Esophagus muscularis mucosa (tissue), 4 donors: ENCODE results near the gene RTEL1. TPM values are rescaled to one million over a fixed set of nuclear protein-coding genes. Genes with fewer than 3 reads are reported as not detected.
"Not testable (repeated sequence)": the region's sequence is repeated elsewhere in the genome, so short reads cannot be mapped to it uniquely, and the experiment has no call there.

ENCODE experiments used
- DNase-seq: peaks from one replicate; pipeline ENCODE4 v3.0.0-alpha.2; 2017; ENCODE audit errors: extremely low spot score
- H3K27ac ChIP-seq, 4 donors: fragments of 200-600 bp; sonication (generic); replicated peaks in 1 of 4; 1 replicate in 3 of 4; 2 replicates in 1 of 4; pipeline ENCODE4 v1.5.1; 2016 to 2019; ENCODE audit warnings: mild to moderate bottlenecking in 1 of 4
- H3K27me3 ChIP-seq, 4 donors: fragments of 200-600 bp; sonication (generic); one replicate each; pipeline versions ENCODE4 v1.5.1 to v1.6.0; 2016 to 2019
- H3K36me3 ChIP-seq, 4 donors: fragments of 200-600 bp; sonication (generic); one replicate each; pipeline ENCODE4 v1.5.1; 2016 to 2019
- H3K4me1 ChIP-seq, 4 donors: fragments of 200-600 bp; sonication (generic); one replicate each; pipeline ENCODE4 v1.5.1; 2016 to 2019
- H3K4me3 ChIP-seq, 4 donors: fragments of 200-600 bp; sonication (generic); 1 replicate in 2 of 4; 2 replicates in 2 of 4; pipeline ENCODE4 v1.5.1; 2016 to 2019; ENCODE audit warnings: mild to moderate bottlenecking in 4 of 4, moderate library complexity in 1 of 4
- H3K9me3 ChIP-seq, 4 donors: fragments of 200-600 bp; sonication (generic); 1 replicate in 3 of 4; 2 replicates in 1 of 4; pipeline ENCODE4 v1.5.1; 2016 to 2019
- CTCF ChIP-seq, 3 experiments: fragments of 200-600 bp in 2 of 3; fragments of 450-650 bp in 1 of 3; sonication (generic) in 2 of 3; IDR thresholded peaks; one replicate each; pipeline ENCODE4 v1.5.1; 2017 to 2019; ENCODE audit warnings: antibody characterized with exemption in 3 of 3, mild to moderate bottlenecking in 2 of 3, moderate library complexity in 1 of 3
- EP300 ChIP-seq: sonication (generic); formaldehyde crosslinking; IDR thresholded peaks from one replicate; pipeline ENCODE4 v1.6.1; 2017; ENCODE audit warnings: antibody characterized with exemption
- POLR2A ChIP-seq: fragments of 450-650 bp; IDR thresholded peaks from one replicate; pipeline ENCODE4 v1.6.1; 2017; ENCODE audit warnings: antibody characterized with exemption, moderate library complexity, mild to moderate bottlenecking, low read depth
- POLR2AphosphoS5 ChIP-seq, 2 donors: sonication (generic); formaldehyde crosslinking; IDR thresholded peaks; one replicate each; pipeline ENCODE4 v1.6.1; 2017; ENCODE audit warnings: antibody characterized with exemption in 2 of 2
- WGBS: methylation state at CpG from one replicate; pipeline ENCODE4 v1.1.5; 2018; 5-methylcytosine and 5-hydroxymethylcytosine counted together
- intact Hi-C: fragments of 100-400 bp; cut with DNase I; formaldehyde crosslinking; loops from one replicate; pipeline ENCODE4 v1.15.1; 2023
- total RNA-seq, 4 donors: library from RNA; depleted of rRNA; stranded (reverse); fragments of >200 nt; gene quantifications; one replicate each; pipeline versions ENCODE4 v1.1.0 to v1.2.1, GENCODE V29; 2016

The RTEL1 gene
- total RNA-seq, 4 donors from 2014 or later, result 8.4 to 13.4 (median 9.6) TPM

DNA sequence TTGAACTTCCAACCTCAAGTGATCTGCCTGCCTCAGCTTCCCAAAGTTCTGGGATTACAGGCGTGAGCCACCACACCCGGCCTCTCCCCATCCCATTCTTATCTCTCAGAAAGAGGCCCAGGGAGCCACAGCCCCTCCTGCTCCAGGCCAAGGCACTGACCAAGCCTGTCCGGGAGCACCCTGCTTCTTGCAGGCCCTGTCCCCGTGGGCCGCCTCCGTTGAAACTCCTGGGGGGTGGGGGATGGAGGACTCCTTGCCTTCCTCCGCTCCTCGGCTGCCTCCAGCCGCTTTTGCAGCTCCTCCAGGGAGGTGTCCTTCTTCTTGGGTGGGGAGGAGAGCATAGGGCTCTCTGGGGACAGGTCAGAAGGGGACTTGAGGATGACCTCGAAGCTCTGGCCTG is 14.6 kb upstream of the RTEL1 start:
- Histone ChIP-seq H3K36me3 (no peaks in the 10 kb centered on the region), H3K27me3 (no peaks in the 10 kb centered on the region), H3K4me1 (peaks cover 7 to 32% (median 21%) of the 10 kb centered on the region in 4 donors), H3K27ac (no peak overlapping the region), H3K9me3 (no peaks in the 10 kb centered on the region), H3K4me3 (no peak overlapping the region)
- 94% methylated on average over 6 of the region's 10 CpGs for WGBS
- TF ChIP-seq POLR2AphosphoS5 (IDR thresholded peaks at IDR 0.05), result no peak
- DNase-seq, result no peak
- intact Hi-C loops, result no loop called here

GRCh38 chr20:63643946-63644345 is 14.2 kb upstream of the RTEL1 start:
- peaks cover 0 to 3% (median 0%) of the 10 kb centered on the region in 4 donors for H3K36me3 ChIP-seq
- DNase-seq, result no peak
- intact Hi-C loops, result no loop called here
- H3K9me3 ChIP-seq, result no peaks in the 10 kb centered on the region
- TF ChIP-seq POLR2AphosphoS5 (IDR thresholded peaks at IDR 0.05), result no peak
- no peak for TF ChIP-seq EP300
- no peak for TF ChIP-seq CTCF (IDR thresholded peaks at IDR 0.05)
- TF ChIP-seq POLR2A, result no peak
- no peaks in the 10 kb centered on the region for H3K27me3 ChIP-seq
- H3K27ac ChIP-seq, result no peak overlapping the region
- H3K4me1 ChIP-seq, result peaks cover 7 to 28% (median 21%) of the 10 kb centered on the region in 4 donors
- WGBS, result 94% methylated on average over 12 of the region's 15 CpGs
- H3K4me3 ChIP-seq, result no peak overlapping the region

DNA sequence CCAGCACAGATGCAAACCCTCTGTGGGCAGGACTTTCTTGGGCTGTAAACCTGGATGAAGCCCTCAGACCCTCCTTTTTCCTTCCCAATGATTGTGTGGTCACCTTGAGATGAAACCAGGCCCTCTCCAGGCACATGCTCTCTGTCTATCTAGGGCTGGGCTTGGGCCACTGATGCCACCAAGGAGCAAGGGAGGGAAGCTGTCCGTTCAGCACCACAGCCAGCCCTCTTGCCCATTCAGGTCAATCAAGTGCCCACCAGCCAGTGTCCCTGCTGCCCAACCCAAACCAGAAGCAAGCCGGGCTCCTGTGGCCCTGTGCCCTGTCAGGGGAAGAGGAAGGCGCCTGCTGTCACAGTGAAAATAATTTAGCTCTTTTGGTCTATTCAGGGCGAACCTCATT is 12.9 kb upstream of the RTEL1 start:
- no peak for DNase-seq
- WGBS, result 87% methylated on average over 4 of the region's 4 CpGs
- no peak overlapping the region for H3K4me3 ChIP-seq
- no peaks in the 10 kb centered on the region for H3K27me3 ChIP-seq
- TF ChIP-seq POLR2AphosphoS5 (IDR thresholded peaks at IDR 0.05) (no peak), CTCF (IDR thresholded peaks at IDR 0.05) (no peak), POLR2A (no peak)
- H3K4me1 ChIP-seq, result peaks cover 7 to 21% (median 15%) of the 10 kb centered on the region in 4 donors
- H3K27ac ChIP-seq, result no peak overlapping the region
- intact Hi-C loops, result no loop called here
- no peaks in the 10 kb centered on the region for H3K9me3 ChIP-seq
- H3K36me3 ChIP-seq, result peaks cover 0 to 3% (median 0%) of the 10 kb centered on the region in 4 donors

DNA sequence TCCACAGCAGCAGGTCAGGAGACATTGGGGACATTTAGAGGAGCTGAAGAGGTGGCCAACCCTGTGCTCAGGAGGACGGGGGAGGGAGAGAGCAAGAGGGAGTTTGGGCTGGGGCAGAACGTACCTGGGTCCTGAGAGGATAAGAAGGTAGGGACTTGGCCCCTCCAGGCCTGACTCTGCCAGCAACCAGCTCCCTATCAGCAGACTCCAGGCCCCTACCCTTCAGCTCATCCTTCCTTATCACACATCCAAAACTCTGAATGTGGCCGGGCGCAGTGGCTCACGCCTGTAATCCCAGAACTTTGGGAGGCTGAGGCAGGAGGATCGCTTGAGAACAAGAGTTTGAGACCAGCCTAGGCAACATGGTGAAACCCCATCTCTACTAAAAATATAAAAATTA is 9.9 kb upstream of the RTEL1 start:
- Histone ChIP-seq H3K4me1 (peaks cover 14 to 22% (median 20%) of the 10 kb centered on the region in 4 donors), H3K4me3 (no peak overlapping the region), H3K27ac (no peak overlapping the region), H3K36me3 (peaks cover 0 to 3% (median 0%) of the 10 kb centered on the region in 4 donors), H3K27me3 (peaks cover 0 to 11% (median 0%) of the 10 kb centered on the region in 4 donors), H3K9me3 (no peaks in the 10 kb centered on the region)
- WGBS, result 94% methylated on average over 6 of the region's 6 CpGs
- intact Hi-C loops, result no loop called here
- no peak for DNase-seq
- TF ChIP-seq CTCF (IDR thresholded peaks at IDR 0.05), result no peak

GRCh38 chr20:63648895-63649589 is 9.1 kb upstream of the RTEL1 start:
- DNase-seq, result no peak
- no peaks in the 10 kb centered on the region for H3K9me3 ChIP-seq
- no peak overlapping the region for H3K27ac ChIP-seq
- WGBS, result 85% methylated on average over 7 of the region's 11 CpGs
- TF ChIP-seq POLR2A, result no peak
- no peak for TF ChIP-seq EP300
- no peak for TF ChIP-seq CTCF (IDR thresholded peaks at IDR 0.05)
- intact Hi-C loops, result no loop called here
- no peak overlapping the region for H3K4me3 ChIP-seq
- H3K36me3 ChIP-seq, result peaks cover 0 to 3% (median 0%) of the 10 kb centered on the region in 4 donors
- peaks cover 0 to 11% (median 0%) of the 10 kb centered on the region in 4 donors for H3K27me3 ChIP-seq
- H3K4me1 ChIP-seq, result peaks cover 18 to 30% (median 29%) of the 10 kb centered on the region in 4 donors

DNA sequence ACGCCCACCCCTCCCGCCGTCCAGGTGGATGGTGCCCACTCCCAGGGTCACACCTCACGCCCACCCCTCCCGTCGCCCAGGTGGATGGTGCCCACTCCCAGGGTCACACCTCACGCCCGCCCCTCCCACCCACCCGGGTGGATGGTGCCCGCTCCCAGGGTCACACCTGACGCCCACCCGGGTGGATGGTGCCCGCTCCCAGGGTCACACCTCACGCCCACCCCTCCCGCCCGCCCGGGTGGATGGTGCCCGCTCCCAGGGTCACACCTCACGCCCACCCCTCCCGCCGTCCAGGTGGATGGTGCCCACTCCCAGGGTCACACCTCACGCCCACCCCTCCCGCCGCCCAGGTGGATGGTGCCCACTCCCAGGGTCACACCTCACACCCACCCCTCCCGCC is 7.6 kb upstream of the RTEL1 start:
- not testable (repeated sequence) for DNase-seq, H3K27ac ChIP-seq, H3K4me3 ChIP-seq, H3K36me3 ChIP-seq, H3K9me3 ChIP-seq
- Histone ChIP-seq H3K27me3 (peaks cover 0 to 11% (median 0%) of the 10 kb centered on the region in 4 donors), H3K4me1 (peaks cover 18 to 33% (median 31%) of the 10 kb centered on the region in 4 donors)
- WGBS, result 80% methylated on average over 1 of the region's 25 CpGs
- intact Hi-C loops, result loop anchor here (10.0 kb wide), 1 partner anchor 116 kb away; the partner anchor contains the start of gene PTK6
